ENCODE measurements around the gene VSIG4.

- no peak for TF ChIP-seq CTCF (IDR thresholded peaks at IDR 0.05)
- TF ChIP-seq ZFX (IDR thresholded peaks at IDR 0.05; ENCODE audit: borderline replicate concordance): no peak
Measured at GRCh38 chrX:66015900-66016689, 23.8 kb downstream of the VSIG4 start.

Data from 22Rv1 (cell line).